Measurements from ENCODE around the gene IL19. TPM values are rescaled to one million over a fixed set of nuclear protein-coding genes. Genes with fewer than 3 reads are reported as not detected.
A peak's percentile ranks its signal among the peaks of the same experiment; 100 is the strongest.
"Not testable (repeated sequence)": the region's sequence is repeated elsewhere in the genome, so short reads cannot be mapped to it uniquely, and the experiment has no call there.

IL19 gene
- polyA plus RNA-seq, 1 of the 3 experiments (the other 2 are of a cell fraction) = not detected

DNA sequence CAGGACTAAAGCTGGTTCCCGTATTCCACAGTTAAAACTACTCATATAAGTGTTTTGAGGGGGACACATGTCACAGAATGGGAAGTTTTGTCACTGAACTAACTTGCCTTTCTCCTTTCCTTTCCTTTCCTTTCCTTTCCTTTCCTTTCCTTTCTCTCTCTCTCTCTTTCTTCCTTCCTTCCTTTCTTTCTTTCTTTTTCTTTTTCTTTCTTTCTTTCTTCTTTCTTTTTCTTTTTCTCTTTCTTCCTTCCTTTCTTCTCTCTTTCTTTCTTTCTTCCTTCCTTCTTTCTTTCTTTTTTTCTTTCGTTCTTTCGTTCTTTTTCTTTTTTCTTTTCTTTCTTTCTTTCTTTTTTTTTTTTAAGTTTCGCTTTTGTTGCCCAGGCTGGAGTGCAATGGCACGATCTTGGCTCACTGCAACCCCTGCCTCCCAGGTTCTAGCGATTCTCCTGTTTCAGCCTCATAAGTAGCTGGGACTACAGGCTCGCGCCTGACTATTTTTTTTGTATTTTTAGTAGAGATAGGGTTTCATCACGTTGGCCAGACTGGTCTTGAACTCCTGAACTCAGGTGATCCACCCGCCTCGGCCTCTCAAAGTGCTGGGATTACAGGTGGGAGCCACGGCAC lies 7.7 kb upstream of the IL19 start:
- DNase-seq; H3K4me3 ChIP-seq (ENCODE audit: low read depth in 2 of 2, low read length in 1 of 2); H3K4me1 ChIP-seq (ENCODE audit: control insufficient read depth in 1 of 2, insufficient read depth in 2 of 2, low read depth in 1 of 2, low read length in 1 of 2); H3K27ac ChIP-seq (ENCODE audit: low read depth in 2 of 2, low read length in 1 of 2); H3K9me3 ChIP-seq; H3F3A ChIP-seq (replicated peaks; ENCODE audit: insufficient read depth); H3K9ac ChIP-seq; H3K9me2 ChIP-seq; POLR2A ChIA-PET; H2AFZ ChIP-seq (ENCODE audit: low read depth); H3K27me3 ChIP-seq (ENCODE audit: insufficient read depth); H3K36me3 ChIP-seq (replicated peaks in 1 of 2; ENCODE audit: control insufficient read depth in 1 of 2, insufficient read depth in 2 of 2, low read length in 1 of 2); H4K20me1 ChIP-seq (ENCODE audit: insufficient read depth); H3K79me2 ChIP-seq (ENCODE audit: insufficient read depth); H3K4me2 ChIP-seq: not testable (repeated sequence)
- 49% methylated on average over 12 of the region's 12 CpGs for WGBS (ENCODE audit: low lambda C conversion rate)
- CTCF ChIA-PET = interaction anchor here (1.1 to 4.6 kb wide), 3 partner anchors 28 to 129 kb away, joined by 4 to 27 read pairs (median 6); no protein-coding TSS in a partner anchor

DNA sequence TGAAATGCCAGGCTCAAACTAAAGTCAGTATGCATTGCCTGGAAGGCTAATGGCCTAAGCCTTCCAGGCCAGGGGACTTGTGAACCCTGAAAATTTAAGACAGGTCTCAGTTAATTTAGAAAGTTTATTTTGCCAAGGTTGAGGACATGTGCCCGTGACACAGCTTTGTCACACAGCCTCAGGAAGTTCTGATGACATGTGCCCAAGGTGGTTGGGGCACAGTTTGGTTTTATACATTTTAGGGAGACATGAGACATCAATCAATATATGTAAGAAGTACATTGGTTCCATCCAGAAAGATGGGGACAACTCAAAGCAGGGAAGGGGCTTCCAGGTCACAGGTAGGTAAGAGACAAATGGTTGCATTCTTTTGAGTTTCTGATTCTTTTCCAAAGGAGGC lies 4.8 kb upstream of the IL19 start:
- DNase-seq; H3K4me3 ChIP-seq (ENCODE audit: low read depth in 2 of 2, low read length in 1 of 2); H3K27ac ChIP-seq (ENCODE audit: low read depth in 2 of 2, low read length in 1 of 2); H3K27me3 ChIP-seq (ENCODE audit: insufficient read depth); H3K36me3 ChIP-seq (replicated peaks in 1 of 2; ENCODE audit: control insufficient read depth in 1 of 2, insufficient read depth in 2 of 2, low read length in 1 of 2); H2AFZ ChIP-seq (ENCODE audit: low read depth); H3K9me2 ChIP-seq; H3K9me3 ChIP-seq; POLR2A ChIA-PET; H4K20me1 ChIP-seq (ENCODE audit: insufficient read depth); H3K4me1 ChIP-seq (ENCODE audit: control insufficient read depth in 1 of 2, insufficient read depth in 2 of 2, low read depth in 1 of 2, low read length in 1 of 2); H3K4me2 ChIP-seq; H3K79me2 ChIP-seq (ENCODE audit: insufficient read depth); H3F3A ChIP-seq (replicated peaks; ENCODE audit: insufficient read depth); H3K9ac ChIP-seq: not testable (repeated sequence)
- 20% methylated on average over 1 of the region's 1 CpG for WGBS (ENCODE audit: low lambda C conversion rate)
- CTCF ChIA-PET = interaction anchor here (0.7 to 3.4 kb wide), 4 partner anchors 8 to 182 kb away, joined by 3 to 21 read pairs (median 3); no protein-coding TSS in a partner anchor

DNA sequence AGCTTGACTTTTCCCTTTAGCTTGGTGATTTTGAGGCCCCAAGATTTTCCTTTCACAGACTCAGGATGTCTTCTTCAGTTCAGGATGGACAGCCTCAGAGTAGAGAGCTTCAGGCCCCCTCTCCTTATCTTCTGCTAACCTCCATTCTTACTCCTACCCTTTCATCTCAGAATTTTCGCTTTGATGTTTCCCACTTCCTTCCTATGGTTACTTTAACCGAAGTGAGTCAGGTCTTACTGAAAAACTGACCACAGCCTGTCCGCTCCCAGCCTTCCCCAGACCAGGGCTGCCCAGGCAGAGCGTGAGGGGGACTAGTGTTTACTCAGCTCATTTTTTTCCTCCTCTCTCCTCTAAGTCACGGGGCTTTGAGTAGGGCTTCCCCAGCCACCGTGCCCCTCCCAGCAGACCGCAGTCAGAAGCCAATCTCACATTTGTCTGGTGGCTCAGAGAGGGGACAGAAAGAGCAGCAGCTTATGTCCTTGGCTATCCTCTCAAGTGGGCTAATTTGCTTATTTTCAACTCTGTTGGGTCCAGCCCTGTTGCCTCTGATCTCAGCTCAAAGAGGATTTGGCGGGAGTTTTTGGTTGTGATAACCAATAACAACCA lies 4.2 kb upstream of the IL19 start:
- WGBS (ENCODE audit: low lambda C conversion rate) = 52% methylated on average over 8 of the region's 8 CpGs
- Histone ChIP-seq H3K4me1 (ENCODE audit: control insufficient read depth in 1 of 2, insufficient read depth in 2 of 2, low read depth in 1 of 2, low read length in 1 of 2) (peaks cover 0 to under 1% of the 10 kb centered on the region in 2 experiments; a peak in 2 of 4 replicates), H3K4me2 (no peak overlapping the region), H3K27me3 (ENCODE audit: insufficient read depth) (peaks cover 10% of the 10 kb centered on the region; the same call in 1 of the 2 replicates), H3K4me3 (ENCODE audit: low read depth in 2 of 2, low read length in 1 of 2) (no peak overlapping the region), H4K20me1 (ENCODE audit: insufficient read depth) (no peaks in the 10 kb centered on the region), H3K79me2 (ENCODE audit: insufficient read depth) (no peaks in the 10 kb centered on the region), H3F3A (replicated peaks; ENCODE audit: insufficient read depth) (no peaks in the 10 kb centered on the region), H3K9ac (no peak overlapping the region), H2AFZ (ENCODE audit: low read depth) (0 out of 2 replicates have a peak overlapping the region, but pooled peaks have one; percentile 39), H3K36me3 (replicated peaks in 1 of 2; ENCODE audit: control insufficient read depth in 1 of 2, insufficient read depth in 2 of 2, low read length in 1 of 2) (no peaks in the 10 kb centered on the region), H3K9me2 (no peaks in the 10 kb centered on the region), H3K9me3 (no peaks in the 10 kb centered on the region), H3K27ac (ENCODE audit: low read depth in 2 of 2, low read length in 1 of 2) (no peak overlapping the region)
- TF ChIP-seq RCOR1 (IDR thresholded peaks at IDR 0.05; ENCODE audit: low read length) = no peak
- no peak for TF ChIP-seq EZH2phosphoT487 (IDR thresholded peaks at IDR 0.05; ENCODE audit: borderline replicate concordance, low read depth)
- no peak for TF ChIP-seq SMC3 (IDR thresholded peaks at IDR 0.05; ENCODE audit: low read depth, low read length)
- no peak for TF ChIP-seq RAD21 (IDR thresholded peaks at IDR 0.05; ENCODE audit: low read length)
- TF ChIP-seq EP300 (IDR thresholded peaks at IDR 0.05; ENCODE audit: borderline replicate concordance in 1 of 2, low read depth in 1 of 2, low read length in 1 of 2) = no peak
- DNase-seq = no peak
- POLR2A ChIA-PET = no interaction called here
- CTCF ChIA-PET = interaction anchor here (1.1 to 3.4 kb wide), 4 partner anchors 8 to 182 kb away, joined by 3 to 21 read pairs (median 6); no protein-coding TSS in a partner anchor
